CD4-positive, alpha-beta T cell (primary cell): Measurements from ENCODE around the gene LMO4. TPM values are rescaled to one million over a fixed set of nuclear protein-coding genes. Genes with fewer than 3 reads are reported as not detected.

Experiments used
- ATAC-seq: fragments of 200-7000 bp; cut with Tn5 transposase; one replicate; pipeline ENCODE4 v1.10.0; 2022; ENCODE audit warnings: mild to moderate bottlenecking; ENCODE audit not compliant: poor library complexity
- CTCF ChIA-PET: fragments of 350-600 bp; sonication (Branson Sonifier 250); formaldehyde crosslinking; loops from one replicate; lab custom pipeline; 2021; ENCODE audit warnings: antibody characterized with exemption, inconsistent platforms; lab: Charles Lee
- POLR2A ChIA-PET: fragments of 350-600 bp; sonication (Branson Sonifier 250); formaldehyde crosslinking; loops from one replicate; lab custom pipeline; 2021; ENCODE audit warnings: antibody characterized with exemption, inconsistent platforms; lab: Charles Lee
- DNase-seq, 14 experiments: peaks; one replicate each; pipeline ENCODE4 v3.0.0-alpha.2; 2013 to 2020; ENCODE audit warnings: mixed read lengths in 2 of 14
- H3K27ac ChIP-seq, 2 donors: one replicate each; pipeline versions ENCODE4 v1.5.1 to v1.7.0; 2013; ENCODE audit warnings: low read length in 2 of 2, low read depth in 1 of 2, mild to moderate bottlenecking in 1 of 2
- H3K27me3 ChIP-seq, 2 experiments: 1 replicate in 1 of 2; 2 replicates in 1 of 2; pipeline versions ENCODE4 v1.6.1 to v1.7.0; 2013; ENCODE audit warnings: low read length in 2 of 2, control low read depth in 1 of 2, mild to moderate bottlenecking in 1 of 2, moderate library complexity in 1 of 2; ENCODE audit not compliant: insufficient read depth in 2 of 2, control insufficient read depth in 1 of 2
- H3K36me3 ChIP-seq: one replicate; pipeline ENCODE4 v1.6.1; 2013; ENCODE audit warnings: low read length, control low read depth; ENCODE audit not compliant: insufficient read depth
- H3K4me1 ChIP-seq: one replicate; pipeline ENCODE4 v1.6.1; 2013; ENCODE audit warnings: low read length, control low read depth; ENCODE audit not compliant: insufficient read depth
- H3K4me3 ChIP-seq: one replicate; pipeline ENCODE4 v1.5.1; 2013; ENCODE audit warnings: mild to moderate bottlenecking, low read length, moderate library complexity
- H3K9me3 ChIP-seq, 2 experiments: 1 replicate in 1 of 2; 2 replicates in 1 of 2; pipeline versions ENCODE4 v1.6.1 to v1.7.0; 2013; ENCODE audit warnings: low read length in 2 of 2, mild to moderate bottlenecking in 2 of 2, control low read depth in 1 of 2, moderate library complexity in 1 of 2; ENCODE audit not compliant: control insufficient read depth in 1 of 2, insufficient read depth in 1 of 2
- H3K27ac Mint-ChIP-seq: one replicate; pipeline ENCODE4 v1.8.0; 2020; ENCODE audit warnings: mixed read lengths
- H3K27me3 Mint-ChIP-seq: one replicate; pipeline ENCODE4 v1.8.0; 2021; ENCODE audit warnings: mixed read lengths
- H3K36me3 Mint-ChIP-seq: one replicate; pipeline ENCODE4 v1.8.0; 2021; ENCODE audit warnings: low read depth, mixed read lengths
- H3K4me1 Mint-ChIP-seq: one replicate; pipeline ENCODE4 v1.8.0; 2021; ENCODE audit warnings: low read depth, mixed read lengths
- H3K4me3 Mint-ChIP-seq: one replicate; pipeline ENCODE4 v1.8.0; 2020; ENCODE audit warnings: mild to moderate bottlenecking, mixed read lengths
- H3K9me3 Mint-ChIP-seq: one replicate; pipeline ENCODE4 v1.8.0; 2020; ENCODE audit warnings: mixed read lengths
- CTCF ChIP-seq: fragments of 200-600 bp; IDR thresholded peaks from one replicate; pipeline ENCODE4 v1.8.0; 2022; ENCODE audit warnings: antibody characterized with exemption, mild to moderate bottlenecking
- intact Hi-C, 2 experiments: fragments of 100-400 bp; cut with DNase I in 1 of 2; cut with micrococcal nuclease in 1 of 2; formaldehyde crosslinking; loops; one replicate each; pipeline versions ENCODE4 v1.15.1 to v1.9.0; 2023 to 2025; cut with DNase I, micrococcal nuclease
- total RNA-seq, 174 experiments: library from RNA in 2 of 174; stranded (reverse) in 2 of 174; gene quantifications; one replicate each; pipeline ENCODE4 v1.2.3 and lab custom pipeline; 2021 to 2026

LMO4 gene
- total RNA-seq, 2 experiments from 2014 or later = 16.0 to 18.2 TPM

- CTCF ChIA-PET = no interaction called here
- DNase-seq (no peak), ATAC-seq (no peak)
- no peaks in the 10 kb centered on the region for H3K27me3 ChIP-seq
- TF ChIP-seq CTCF = no peak
- H3K9me3 ChIP-seq = no peaks in the 10 kb centered on the region
- no peak overlapping the region for H3K4me3 ChIP-seq
- Mint-ChIP-seq H3K9me3 (no peaks in the 10 kb centered on the region), H3K4me1 (no peaks in the 10 kb centered on the region), H3K27ac (no peak overlapping the region), H3K4me3 (no peak overlapping the region), H3K27me3 (no peaks in the 10 kb centered on the region), H3K36me3 (no peaks in the 10 kb centered on the region)
- H3K4me1 ChIP-seq = no peaks in the 10 kb centered on the region
- H3K36me3 ChIP-seq = no peaks in the 10 kb centered on the region
- intact Hi-C loops = no loop called here
- POLR2A ChIA-PET = no interaction called here
- H3K27ac ChIP-seq = no peak overlapping the region
Observed at GRCh38 chr1:87370544-87370943, 41.9 kb downstream of the LMO4 start.

- Histone ChIP-seq H3K4me3 (no peak overlapping the region), H3K9me3 (peaks cover 0 to 6% of the 10 kb centered on the region in 2 experiments), H3K4me1 (no peaks in the 10 kb centered on the region), H3K36me3 (no peaks in the 10 kb centered on the region), H3K27ac (no peak overlapping the region), H3K27me3 (no peaks in the 10 kb centered on the region)
- Mint-ChIP-seq H3K27me3 (peaks cover 10% of the 10 kb centered on the region), H3K4me3 (no peak overlapping the region), H3K36me3 (no peaks in the 10 kb centered on the region), H3K9me3 (peaks cover 5% of the 10 kb centered on the region), H3K4me1 (no peaks in the 10 kb centered on the region), H3K27ac (no peak overlapping the region)
- no peak for ATAC-seq
- intact Hi-C loops = no loop called here
- no peak for DNase-seq
- POLR2A ChIA-PET = interaction anchor here (0.6 to 0.7 kb wide), 2 partner anchors 91 to 651 kb away, joined by 3 read pairs; no protein-coding TSS in a partner anchor
- TF ChIP-seq CTCF = no peak
- CTCF ChIA-PET = no interaction called here
Observed at GRCh38 chr1:87379306-87379705, 50.6 kb downstream of the LMO4 start.

- Histone ChIP-seq H3K9me3 (no peaks in the 10 kb centered on the region), H3K36me3 (no peaks in the 10 kb centered on the region), H3K4me3 (no peak overlapping the region), H3K27ac (no peak overlapping the region), H3K27me3 (no peaks in the 10 kb centered on the region), H3K4me1 (no peaks in the 10 kb centered on the region)
- no peak overlapping the region for H3K4me3 Mint-ChIP-seq
- ChIA-PET POLR2A (no interaction called here), CTCF (interaction anchor here (0.5 kb wide), 1 partner anchor 123 kb away, joined by 4 read pairs; no protein-coding TSS in a partner anchor)
- DNase-seq (no peak), ATAC-seq (no peak)
- H3K27ac Mint-ChIP-seq = no peak overlapping the region
- H3K9me3 Mint-ChIP-seq = no peaks in the 10 kb centered on the region
- peaks cover 19% of the 10 kb centered on the region for H3K27me3 Mint-ChIP-seq
- no peaks in the 10 kb centered on the region for H3K36me3 Mint-ChIP-seq
- no peaks in the 10 kb centered on the region for H3K4me1 Mint-ChIP-seq
- TF ChIP-seq CTCF = no peak
- intact Hi-C loops = no loop called here
Observed at GRCh38 chr1:87386217-87386790, 57.6 kb downstream of the LMO4 start.
